ENCODE data around the gene GALNT10. TPM values are rescaled to one million over a fixed set of nuclear protein-coding genes. Genes with fewer than 3 reads are reported as not detected.

GALNT10 gene
- total RNA-seq, 1 donor from 2014 or later: 24.2 TPM

GRCh38 chr5:154203798-154204578 lies 13.5 kb downstream of the GALNT10 start:
- peak; percentile 26 for DNase-seq

GRCh38 chr5:154205441-154206117 lies 15.0 kb downstream of the GALNT10 start:
- DNase-seq: no peak

GRCh38 chr5:154206311-154206710 lies 15.8 kb downstream of the GALNT10 start:
- DNase-seq: no peak

GRCh38 chr5:154207204-154207603 lies 16.7 kb downstream of the GALNT10 start:
- no peak for DNase-seq

GRCh38 chr5:154209591-154210081 lies 19.1 kb downstream of the GALNT10 start:
- DNase-seq: no peak

GRCh38 chr5:154210163-154210562 lies 19.6 kb downstream of the GALNT10 start:
- DNase-seq: no peak

GRCh38 chr5:154211641-154212390 lies 21.3 kb downstream of the GALNT10 start:
- no peak for DNase-seq

- no peak for DNase-seq
Observed at GRCh38 chr5:154213592-154213991, 23.1 kb downstream of the GALNT10 start.

GRCh38 chr5:154214371-154215106 lies 24.0 kb downstream of the GALNT10 start:
- DNase-seq: no peak

- DNase-seq: no peak
Observed at GRCh38 chr5:154215571-154216325, 25.2 kb downstream of the GALNT10 start.

GRCh38 chr5:154217462-154217861 lies 26.9 kb downstream of the GALNT10 start:
- DNase-seq: no peak

GRCh38 chr5:154218786-154219185 lies 28.3 kb downstream of the GALNT10 start:
- DNase-seq: no peak

- no peak for DNase-seq
Observed at GRCh38 chr5:154220625-154221024, 30.1 kb downstream of the GALNT10 start.

- DNase-seq: peak; percentile 39
Observed at GRCh38 chr5:154221371-154221896, 30.9 kb downstream of the GALNT10 start.

GRCh38 chr5:154222414-154222813 lies 31.9 kb downstream of the GALNT10 start:
- DNase-seq: no peak

GRCh38 chr5:154223320-154223719 lies 32.8 kb downstream of the GALNT10 start:
- DNase-seq: no peak

GRCh38 chr5:154227090-154227489 lies 36.6 kb downstream of the GALNT10 start:
- no peak for DNase-seq

- no peak for DNase-seq
Observed at GRCh38 chr5:154228696-154229095, 38.2 kb downstream of the GALNT10 start.

GRCh38 chr5:154230526-154230925 lies 40.0 kb downstream of the GALNT10 start:
- DNase-seq: no peak

- no peak for DNase-seq
Observed at GRCh38 chr5:154234551-154234950, 44.0 kb downstream of the GALNT10 start.

GRCh38 chr5:154236011-154236410 lies 45.5 kb downstream of the GALNT10 start:
- no peak for DNase-seq

Data from tongue (tissue), 2 donors.